GM18519 (cell line): ENCODE data around the gene RPAP3.

Source experiments
- ATAC-seq: cut with Tn5 transposase; IDR thresholded peaks from one replicate; pipeline ENCODE4 v1.9.1; 2021; ENCODE audit warnings: mild to moderate bottlenecking, moderate library complexity; ENCODE audit not compliant: unreplicated experiment, low FRiP score

RPAP3 gene

GRCh38 chr12:47722941-47723631, 17.3 kb upstream of the RPAP3 start:
- no peak for ATAC-seq

GRCh38 chr12:47722136-47722834, 16.5 kb upstream of the RPAP3 start:
- ATAC-seq: no peak

GRCh38 chr12:47721431-47721973, 15.7 kb upstream of the RPAP3 start:
- ATAC-seq: no peak

GRCh38 chr12:47718531-47718930, 12.7 kb upstream of the RPAP3 start:
- no peak for ATAC-seq

- peak; percentile 48 for ATAC-seq
Measured at GRCh38 chr12:47717443-47718193, 11.8 kb upstream of the RPAP3 start.

GRCh38 chr12:47717046-47717442, 11.2 kb upstream of the RPAP3 start:
- no peak for ATAC-seq

GRCh38 chr12:47715877-47716548, 10.2 kb upstream of the RPAP3 start:
- ATAC-seq: no peak

- ATAC-seq: peak; percentile 53
Measured at GRCh38 chr12:47715393-47715876, 9.6 kb upstream of the RPAP3 start.

GRCh38 chr12:47714826-47715386, 9.1 kb upstream of the RPAP3 start:
- no peak for ATAC-seq

GRCh38 chr12:47712171-47712570, 6.3 kb upstream of the RPAP3 start:
- ATAC-seq: no peak

- no peak for ATAC-seq
Measured at GRCh38 chr12:47711448-47711847, 5.6 kb upstream of the RPAP3 start.

GRCh38 chr12:47710278-47710677, 4.4 kb upstream of the RPAP3 start:
- no peak for ATAC-seq

- no peak for ATAC-seq
Measured at GRCh38 chr12:47709671-47710070, 3.8 kb upstream of the RPAP3 start.

- no peak for ATAC-seq
Measured at GRCh38 chr12:47709237-47709636, 3.4 kb upstream of the RPAP3 start.

GRCh38 chr12:47707905-47708543, 2.2 kb upstream of the RPAP3 start:
- peak; percentile 30 for ATAC-seq

GRCh38 chr12:47707355-47707754, 1.5 kb upstream of the RPAP3 start:
- ATAC-seq: no peak

- ATAC-seq: no peak
Measured at GRCh38 chr12:47705229-47705565, 633 bp downstream of the RPAP3 start.

GRCh38 chr12:47704719-47705118, 1.1 kb downstream of the RPAP3 start:
- ATAC-seq: no peak

GRCh38 chr12:47700263-47700662, 5.6 kb downstream of the RPAP3 start:
- no peak for ATAC-seq

- ATAC-seq: no peak
Measured at GRCh38 chr12:47698631-47699030, 7.2 kb downstream of the RPAP3 start.
